Fibroblast of lung (primary cell): ENCODE results near the gene CHKA.

Source experiments
- EZH2 ChIP-seq: IDR thresholded peaks from 2 replicates; pipeline ENCODE4 v1.5.1; 2012; ENCODE audit warnings: low read length, control low read depth, mild to moderate bottlenecking; ENCODE audit errors: missing control alignments
- TF ChIP-seq, protein P1 (sequence below), 2 donors: IDR thresholded peaks in 1 of 2; conservative IDR thresholded peaks in 1 of 2; 1 replicate in 1 of 2; 2 replicates in 1 of 2; pipeline ENCODE4 v1.5.1; 2011 to 2012; ENCODE audit warnings: low read length in 2 of 2, control low read depth in 1 of 2, inconsistent platforms in 1 of 2, low read depth in 1 of 2, mild to moderate bottlenecking in 1 of 2

DNA sequence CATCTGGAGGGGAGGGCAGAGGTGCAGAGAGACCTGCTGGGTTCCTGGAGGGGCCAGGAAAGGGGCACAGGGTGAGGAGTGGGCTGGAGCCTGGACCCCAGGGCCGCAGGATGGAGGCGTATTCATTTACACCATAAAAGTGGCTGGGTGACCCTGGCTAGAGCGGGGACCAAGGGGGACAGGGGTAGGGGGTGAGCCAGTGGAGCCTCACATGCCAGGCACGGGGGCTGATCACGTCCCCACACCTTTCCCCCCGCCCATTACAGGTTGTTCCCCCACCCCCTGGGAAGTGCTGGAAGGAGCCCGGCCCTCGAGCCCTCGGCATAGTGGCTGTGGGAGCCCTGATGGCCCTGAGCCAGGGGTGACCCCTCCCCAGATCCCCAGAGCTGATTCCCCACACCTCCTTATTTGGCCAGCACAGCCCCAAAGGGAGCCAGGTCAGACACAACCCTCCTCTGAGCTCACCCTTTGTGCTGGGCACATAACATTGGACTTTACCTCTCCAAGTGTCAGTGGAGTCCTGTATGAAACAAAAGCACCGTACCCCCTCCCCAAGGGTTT, 81.6 kb downstream of the CHKA start:
- TF ChIP-seq, protein P1, sequence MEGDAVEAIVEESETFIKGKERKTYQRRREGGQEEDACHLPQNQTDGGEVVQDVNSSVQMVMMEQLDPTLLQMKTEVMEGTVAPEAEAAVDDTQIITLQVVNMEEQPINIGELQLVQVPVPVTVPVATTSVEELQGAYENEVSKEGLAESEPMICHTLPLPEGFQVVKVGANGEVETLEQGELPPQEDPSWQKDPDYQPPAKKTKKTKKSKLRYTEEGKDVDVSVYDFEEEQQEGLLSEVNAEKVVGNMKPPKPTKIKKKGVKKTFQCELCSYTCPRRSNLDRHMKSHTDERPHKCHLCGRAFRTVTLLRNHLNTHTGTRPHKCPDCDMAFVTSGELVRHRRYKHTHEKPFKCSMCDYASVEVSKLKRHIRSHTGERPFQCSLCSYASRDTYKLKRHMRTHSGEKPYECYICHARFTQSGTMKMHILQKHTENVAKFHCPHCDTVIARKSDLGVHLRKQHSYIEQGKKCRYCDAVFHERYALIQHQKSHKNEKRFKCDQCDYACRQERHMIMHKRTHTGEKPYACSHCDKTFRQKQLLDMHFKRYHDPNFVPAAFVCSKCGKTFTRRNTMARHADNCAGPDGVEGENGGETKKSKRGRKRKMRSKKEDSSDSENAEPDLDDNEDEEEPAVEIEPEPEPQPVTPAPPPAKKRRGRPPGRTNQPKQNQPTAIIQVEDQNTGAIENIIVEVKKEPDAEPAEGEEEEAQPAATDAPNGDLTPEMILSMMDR (conservative IDR thresholded peaks at IDR 0.05 in 1 of 2, IDR thresholded peaks at IDR 0.05 in 1 of 2; ENCODE audit: low read depth in 1 of 2, low read length in 2 of 2), result no peak
- no peak for TF ChIP-seq EZH2
